Right lobe of liver (tissue), 4 donors: ENCODE measurements around the gene LPO.

Source experiments
- CTCF ChIP-seq, 4 donors: fragments of 200-600 bp in 3 of 4; fragments of 450-650 bp in 1 of 4; IDR thresholded peaks; one replicate each; pipeline versions ENCODE4 v1.5.1 to v1.8.0; 2016 to 2022; ENCODE audit warnings: antibody characterized with exemption in 4 of 4, mild to moderate bottlenecking in 2 of 4
- POLR2A ChIP-seq: fragments of 450-650 bp; IDR thresholded peaks from one replicate; pipeline ENCODE4 v1.6.1; 2017; ENCODE audit warnings: antibody characterized with exemption, mild to moderate bottlenecking
- donor health status: DM: no; HTN: no; CAD: no.
- donor health status: DM: no; HTN: no; CAD: no.
- donor health status: DM: no; HTN: yes; CAD: no.

- TF ChIP-seq CTCF (IDR thresholded peaks at IDR 0.05) (no peak), POLR2A (no peak)
These were observed 41.8 kb upstream of the LPO start for GRCh38 chr17:58196610-58197009.
